GM21737 (cell line): ENCODE results near the gene TAPBP.

Experiments
- ATAC-seq: cut with Tn5 transposase; IDR thresholded peaks from one replicate; pipeline ENCODE4 v1.9.1; 2021; ENCODE audit warnings: mild to moderate bottlenecking, moderate library complexity; ENCODE audit not compliant: unreplicated experiment

Gene TAPBP

GRCh38 chr6:33320315-33321181 lies 6.7 kb upstream of the TAPBP start:
- no peak for ATAC-seq

- ATAC-seq: no peak
These were observed 6.0 kb upstream of the TAPBP start for GRCh38 chr6:33319939-33320314.

GRCh38 chr6:33318426-33319073 lies 4.7 kb upstream of the TAPBP start:
- no peak for ATAC-seq

GRCh38 chr6:33317669-33318425 lies 4.0 kb upstream of the TAPBP start, which contains the start of gene ZBTB22:
ZBTB22 (minus strand) TSS chr6:33317744; CDS start chr6:33316916, 828 bp downstream.
- peak; percentile 43 for ATAC-seq

- no peak for ATAC-seq
These were observed 3.5 kb upstream of the TAPBP start for GRCh38 chr6:33317419-33317668.

GRCh38 chr6:33316603-33317418 lies 2.9 kb upstream of the TAPBP start:
- ATAC-seq: no peak

GRCh38 chr6:33315793-33316602 lies 2.1 kb upstream of the TAPBP start:
- ATAC-seq: no peak

GRCh38 chr6:33314943-33315792 lies 1.3 kb upstream of the TAPBP start:
- ATAC-seq: no peak

- no peak for ATAC-seq
These were observed 651 bp upstream of the TAPBP start for GRCh38 chr6:33314515-33314942.

- ATAC-seq: peak; percentile 3
These were observed 671 bp downstream of the TAPBP start for GRCh38 chr6:33313105-33313708.

- ATAC-seq: no peak
These were observed 1.3 kb downstream of the TAPBP start for GRCh38 chr6:33312361-33313104.

- ATAC-seq: no peak
These were observed 7.5 kb downstream of the TAPBP start for GRCh38 chr6:33306356-33306755.

- no peak for ATAC-seq
These were observed 8.8 kb downstream of the TAPBP start for GRCh38 chr6:33305052-33305451.

GRCh38 chr6:33304216-33304615 lies 9.7 kb downstream of the TAPBP start:
- ATAC-seq: no peak

GRCh38 chr6:33301877-33302276 lies 12.0 kb downstream of the TAPBP start:
- ATAC-seq: no peak

- ATAC-seq: peak; percentile 60
These were observed 14.5 kb downstream of the TAPBP start for GRCh38 chr6:33299237-33299944.

- ATAC-seq: peak; percentile 22
These were observed 15.1 kb downstream of the TAPBP start, which contains the start of gene RGL2 for GRCh38 chr6:33298773-33299236. RGL2 (minus strand) TSS chr6:33298942; CDS start chr6:33298610, 332 bp downstream.
